Astrocyte (in vitro differentiated cells and primary cell): ENCODE measurements around the gene AGBL5.

Experiments
- CTCF ChIP-seq: IDR thresholded peaks from 2 replicates; pipeline ENCODE4 v1.5.1; 2011; ENCODE audit warnings: low read depth, mild to moderate bottlenecking, inconsistent platforms, low read length, moderate library complexity; ENCODE audit not compliant: insufficient read depth
- EZH2 ChIP-seq: IDR thresholded peaks from 2 replicates; pipeline ENCODE4 v1.6.1; 2012; ENCODE audit warnings: mild to moderate bottlenecking, low read length, inconsistent platforms; ENCODE audit not compliant: insufficient read depth

GRCh38 chr2:27070653-27071276 is 19.3 kb downstream of the AGBL5 start:
- TF ChIP-seq CTCF (no peak), EZH2 (no peak)
